SKM-1 (cell line): ENCODE data around the gene ABITRAM.

Source experiments
- DNase-seq: peaks from one replicate; lab custom pipeline; 2025; ENCODE audit not compliant: unreplicated experiment; lab: John Stamatoyannopoulos, UW

Gene ABITRAM

GRCh38 chr9:108983885-108984284 lies 49.7 kb downstream of the ABITRAM start:
- no peak for DNase-seq
